Astrocyte (in vitro differentiated cells and primary cell): Measurements from ENCODE around the gene METTL3. TPM values are rescaled to one million over a fixed set of nuclear protein-coding genes. Genes with fewer than 3 reads are reported as not detected.

Experiments
- DNase-seq: peaks from one replicate; pipeline ENCODE4 v3.0.0-alpha.2; 2010; ENCODE audit warnings: low read depth
- FAIRE-seq: peaks from 2 replicates; lab custom pipeline; 2011; peaks lifted over from hg19 to GRCh38; lab: Jason Lieb, UNC
- H2AFZ ChIP-seq: 2 replicates; pipeline ENCODE4 v1.6.0; 2012; ENCODE audit warnings: low read depth, low read length, inconsistent platforms
- H3K27ac ChIP-seq: 2 replicates; pipeline ENCODE4 v1.5.1; 2011; ENCODE audit warnings: low read depth, low read length, inconsistent platforms
- H3K27me3 ChIP-seq: 2 replicates; pipeline ENCODE4 v1.6.0; 2011; ENCODE audit warnings: low read length, inconsistent platforms; ENCODE audit not compliant: insufficient read depth
- H3K36me3 ChIP-seq: 2 replicates; pipeline ENCODE4 v1.5.1; 2011; ENCODE audit warnings: low read length, inconsistent platforms; ENCODE audit not compliant: insufficient read depth
- H3K4me1 ChIP-seq: 2 replicates; pipeline ENCODE4 v1.5.1; 2011; ENCODE audit warnings: low read length, inconsistent platforms; ENCODE audit not compliant: insufficient read depth
- H3K4me2 ChIP-seq: 2 replicates; pipeline ENCODE4 v1.6.0; 2012; ENCODE audit warnings: low read length, inconsistent platforms
- H3K4me3 ChIP-seq: 2 replicates; pipeline ENCODE4 v1.5.1; 2011; ENCODE audit warnings: low read depth, mild to moderate bottlenecking, low read length, inconsistent platforms; ENCODE audit not compliant: insufficient read depth
- H3K79me2 ChIP-seq: 2 replicates; pipeline ENCODE4 v1.6.0; 2012; ENCODE audit warnings: mild to moderate bottlenecking, low read length, inconsistent platforms; ENCODE audit not compliant: insufficient read depth
- H3K9ac ChIP-seq: 2 replicates; pipeline ENCODE4 v1.6.0; 2012; ENCODE audit warnings: mild to moderate bottlenecking, low read length, inconsistent platforms
- H3K9me3 ChIP-seq: 2 replicates; pipeline ENCODE4 v1.5.1; 2012; ENCODE audit warnings: low read depth, mild to moderate bottlenecking, low read length, inconsistent platforms; ENCODE audit not compliant: insufficient read depth
- H4K20me1 ChIP-seq: 2 replicates; pipeline ENCODE4 v1.6.0; 2012; ENCODE audit warnings: low read length, inconsistent platforms; ENCODE audit not compliant: insufficient read depth
- H3K27ac Mint-ChIP-seq: one replicate; pipeline ENCODE4 v1.8.0; 2021; ENCODE audit warnings: mild to moderate bottlenecking, mixed read lengths; ENCODE audit not compliant: unreplicated experiment
- H3K27me3 Mint-ChIP-seq: one replicate; pipeline ENCODE4 v1.8.0; 2021; ENCODE audit warnings: low read depth, mixed read lengths; ENCODE audit not compliant: unreplicated experiment
- H3K36me3 Mint-ChIP-seq: one replicate; pipeline ENCODE4 v1.8.0; 2021; ENCODE audit warnings: low read depth, mixed read lengths; ENCODE audit not compliant: unreplicated experiment
- H3K4me1 Mint-ChIP-seq: one replicate; pipeline ENCODE4 v1.8.0; 2021; ENCODE audit warnings: low read depth, mixed read lengths; ENCODE audit not compliant: unreplicated experiment
- H3K4me3 Mint-ChIP-seq: one replicate; pipeline ENCODE4 v1.8.0; 2021; ENCODE audit warnings: mild to moderate bottlenecking, moderate library complexity, mixed read lengths; ENCODE audit not compliant: unreplicated experiment
- H3K9me3 Mint-ChIP-seq: one replicate; pipeline ENCODE4 v1.8.0; 2021; ENCODE audit warnings: mild to moderate bottlenecking, mixed read lengths; ENCODE audit not compliant: unreplicated experiment
- EZH2 ChIP-seq: IDR thresholded peaks from 2 replicates; pipeline ENCODE4 v1.6.1; 2012; ENCODE audit warnings: mild to moderate bottlenecking, low read length, inconsistent platforms; ENCODE audit not compliant: insufficient read depth
- total RNA-seq: library from RNA; stranded (reverse); gene quantifications from 2 replicates; pipeline ENCODE4 v1.2.1, GENCODE V29; 2021
- TF ChIP-seq, protein P1 (sequence below): IDR thresholded peaks from 2 replicates; pipeline ENCODE4 v1.5.1; 2011; ENCODE audit warnings: low read depth, mild to moderate bottlenecking, inconsistent platforms, low read length, moderate library complexity; ENCODE audit not compliant: insufficient read depth

The METTL3 gene
- total RNA-seq, 1 donor from 2014 or later = 44.0 TPM

- no peak overlapping the region for H3K27ac ChIP-seq
- no peaks in the 10 kb centered on the region for H3K36me3 ChIP-seq
- FAIRE-seq (no peak), DNase-seq (no peak)
- peaks cover 14% of the 10 kb centered on the region for H3K4me1 Mint-ChIP-seq
- no peak overlapping the region for H3K9ac ChIP-seq
- H3K27me3 Mint-ChIP-seq = peaks cover 14% of the 10 kb centered on the region
- no peaks in the 10 kb centered on the region for H3K79me2 ChIP-seq
- H3K27me3 ChIP-seq = peaks cover 46% of the 10 kb centered on the region
- peak; percentile 82 for TF ChIP-seq EZH2
- TF ChIP-seq, protein P1, sequence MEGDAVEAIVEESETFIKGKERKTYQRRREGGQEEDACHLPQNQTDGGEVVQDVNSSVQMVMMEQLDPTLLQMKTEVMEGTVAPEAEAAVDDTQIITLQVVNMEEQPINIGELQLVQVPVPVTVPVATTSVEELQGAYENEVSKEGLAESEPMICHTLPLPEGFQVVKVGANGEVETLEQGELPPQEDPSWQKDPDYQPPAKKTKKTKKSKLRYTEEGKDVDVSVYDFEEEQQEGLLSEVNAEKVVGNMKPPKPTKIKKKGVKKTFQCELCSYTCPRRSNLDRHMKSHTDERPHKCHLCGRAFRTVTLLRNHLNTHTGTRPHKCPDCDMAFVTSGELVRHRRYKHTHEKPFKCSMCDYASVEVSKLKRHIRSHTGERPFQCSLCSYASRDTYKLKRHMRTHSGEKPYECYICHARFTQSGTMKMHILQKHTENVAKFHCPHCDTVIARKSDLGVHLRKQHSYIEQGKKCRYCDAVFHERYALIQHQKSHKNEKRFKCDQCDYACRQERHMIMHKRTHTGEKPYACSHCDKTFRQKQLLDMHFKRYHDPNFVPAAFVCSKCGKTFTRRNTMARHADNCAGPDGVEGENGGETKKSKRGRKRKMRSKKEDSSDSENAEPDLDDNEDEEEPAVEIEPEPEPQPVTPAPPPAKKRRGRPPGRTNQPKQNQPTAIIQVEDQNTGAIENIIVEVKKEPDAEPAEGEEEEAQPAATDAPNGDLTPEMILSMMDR = no peak
- no peaks in the 10 kb centered on the region for H4K20me1 ChIP-seq
- peak overlapping the region; percentile 53 for H2AFZ ChIP-seq
- no peaks in the 10 kb centered on the region for H3K36me3 Mint-ChIP-seq
- H3K4me3 ChIP-seq = peak overlapping the region; percentile 35
- no peaks in the 10 kb centered on the region for H3K4me1 ChIP-seq
- H3K27ac Mint-ChIP-seq = peak overlapping the region; percentile 69
- H3K9me3 Mint-ChIP-seq = peaks cover 2% of the 10 kb centered on the region
- H3K4me2 ChIP-seq = peak overlapping the region; percentile 75
- peak overlapping the region; percentile 78 for H3K4me3 Mint-ChIP-seq
- no peaks in the 10 kb centered on the region for H3K9me3 ChIP-seq
Observed at GRCh38 chr14:21536418-21537089, 25.4 kb upstream of the METTL3 start.

DNA sequence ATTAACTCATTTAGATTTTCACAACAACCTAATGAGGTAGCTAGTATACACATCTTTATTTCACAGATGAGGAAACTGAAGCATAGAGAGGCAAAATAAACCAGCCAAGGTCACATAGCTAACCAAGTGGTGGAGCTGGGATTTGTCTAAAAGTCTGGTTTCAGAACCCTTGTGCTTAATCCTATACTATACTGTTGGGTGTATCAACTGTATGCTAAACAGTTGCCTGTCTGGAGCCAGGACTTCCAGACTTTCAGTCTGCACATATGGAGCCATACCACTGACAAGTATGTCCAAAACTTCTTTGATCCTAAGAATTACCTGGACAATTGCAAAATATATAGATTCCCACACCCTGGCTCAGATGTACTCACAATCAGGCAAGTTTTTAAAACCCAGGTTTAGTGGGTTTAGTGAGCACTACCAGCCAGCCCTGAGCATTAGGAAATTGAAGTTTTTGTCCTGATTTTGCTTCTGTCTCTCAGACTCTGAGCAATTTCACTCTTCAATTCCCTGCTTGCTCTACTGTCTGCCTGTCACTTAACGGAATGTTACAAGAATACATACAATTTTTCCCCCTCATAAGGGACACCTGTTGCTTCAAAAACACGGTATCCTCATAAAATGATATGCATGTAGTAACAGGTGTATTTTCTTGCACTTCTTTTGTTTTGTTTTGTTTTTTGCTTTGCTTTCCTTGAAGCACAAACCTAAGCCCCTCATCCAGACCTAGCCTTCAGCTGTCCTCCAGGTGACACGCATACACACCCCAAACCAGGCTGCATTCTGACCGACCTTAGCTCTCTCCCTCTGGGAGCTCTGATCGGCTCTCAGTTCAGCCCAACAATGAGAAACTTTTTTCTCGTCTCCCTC is 24.6 kb upstream of the METTL3 start:
- H2AFZ ChIP-seq = peak overlapping the region; percentile 53
- FAIRE-seq = no peak

More for the DNA sequence above, 24.6 kb upstream of the METTL3 start:
- H3K4me1 Mint-ChIP-seq = peaks cover 14% of the 10 kb centered on the region
- no peak overlapping the region for H3K9ac ChIP-seq
- no peak for DNase-seq
- peaks cover 47% of the 10 kb centered on the region for H3K27me3 ChIP-seq
- no peaks in the 10 kb centered on the region for H3K36me3 ChIP-seq
- peaks cover 14% of the 10 kb centered on the region for H3K27me3 Mint-ChIP-seq
- H3K4me3 ChIP-seq = no peak overlapping the region
- no peaks in the 10 kb centered on the region for H3K4me1 ChIP-seq
- peak overlapping the region; percentile 78 for H3K4me3 Mint-ChIP-seq
- no peaks in the 10 kb centered on the region for H3K79me2 ChIP-seq
- H3K27ac Mint-ChIP-seq = peak overlapping the region; percentile 69
- H4K20me1 ChIP-seq = no peaks in the 10 kb centered on the region
- H3K27ac ChIP-seq = no peak overlapping the region
- H3K9me3 Mint-ChIP-seq = peaks cover 2% of the 10 kb centered on the region
- no peaks in the 10 kb centered on the region for H3K36me3 Mint-ChIP-seq
- H3K4me2 ChIP-seq = peak overlapping the region; percentile 75
- TF ChIP-seq, protein P1 = no peak
- TF ChIP-seq EZH2 = no peak
- no peaks in the 10 kb centered on the region for H3K9me3 ChIP-seq
